ENCODE results near the gene SNTB2. TPM values are rescaled to one million over a fixed set of nuclear protein-coding genes. Genes with fewer than 3 reads are reported as not detected.

Gene SNTB2
- total RNA-seq, 1 experiment from 2014 or later, result 20.2 TPM

- Histone ChIP-seq H3K23ac (ENCODE audit: insufficient read length, low read depth, low read length) (no peak overlapping the region), H2AK5ac (ENCODE audit: insufficient read length, low read length) (no peak overlapping the region), H3K4me2 (ENCODE audit: insufficient read depth, insufficient read length, low read length) (no peak overlapping the region), H3K4me1 (ENCODE audit: insufficient read depth, low read length) (no peaks in the 10 kb centered on the region), H2BK15ac (ENCODE audit: low read depth, low read length) (no peak overlapping the region), H4K91ac (ENCODE audit: insufficient read length, low read depth, low read length) (no peak overlapping the region), H3K4ac (ENCODE audit: low read depth, low read length) (no peak overlapping the region), H2BK12ac (ENCODE audit: insufficient read length, low read depth, low read length) (no peak overlapping the region), H4K8ac (replicated peaks; ENCODE audit: insufficient read length, low read depth, low read length) (no peak overlapping the region), H3K79me1 (ENCODE audit: insufficient read depth, low read depth, low read length, poor library complexity, severe bottlenecking) (no peaks in the 10 kb centered on the region), H3K56ac (ENCODE audit: insufficient read length, low read depth, low read length) (no peak overlapping the region), H2AFZ (ENCODE audit: low read length) (no peak overlapping the region), H3K9me3 (ENCODE audit: control insufficient read depth, low read depth, low read length) (no peaks in the 10 kb centered on the region), H3T11ph (ENCODE audit: low read length) (no peak overlapping the region), H2BK5ac (ENCODE audit: insufficient read length, low read length) (no peak overlapping the region), H4K5ac (ENCODE audit: insufficient read length, low read depth, low read length) (no peak overlapping the region), H3K27me3 (ENCODE audit: insufficient read depth, low read length) (no peaks in the 10 kb centered on the region), H3K23me2 (ENCODE audit: insufficient read length, low read depth, low read length, poor library complexity, severe bottlenecking) (no peaks in the 10 kb centered on the region), H3K79me2 (ENCODE audit: insufficient read depth, low read length) (no peaks in the 10 kb centered on the region), H2BK120ac (ENCODE audit: low read depth, low read length, poor library complexity, severe bottlenecking) (no peak overlapping the region), H3K14ac (ENCODE audit: insufficient read depth, low read length) (no peak overlapping the region), H4K20me1 (ENCODE audit: control insufficient read depth, insufficient read depth, insufficient read length) (no peaks in the 10 kb centered on the region), H3K27ac (ENCODE audit: insufficient read length, low read depth, low read length) (no peak overlapping the region), H2BK20ac (ENCODE audit: low read depth, low read length, poor library complexity, severe bottlenecking) (no peak overlapping the region), H3K18ac (ENCODE audit: insufficient read length, low read depth, low read length) (no peak overlapping the region), H3K9ac (ENCODE audit: extremely low read depth, insufficient read length, low read length) (no peak overlapping the region)
- no peaks in the 10 kb centered on the region for H3K27me3 Mint-ChIP-seq (ENCODE audit: low read depth)
- no peaks in the 10 kb centered on the region; a peak in 1 of 7 replicates for H3K36me3 Mint-ChIP-seq (ENCODE audit: insufficient read depth in 1 of 3, low read depth in 3 of 3)
- H3K4me1 Mint-ChIP-seq, result no peaks in the 10 kb centered on the region
- no peak overlapping the region for H3K27ac Mint-ChIP-seq
- TF ChIP-seq CTCF (conservative IDR thresholded peaks at IDR 0.05), result no peak
- no peak for DNase-seq
- no peaks in the 10 kb centered on the region for H3K9me3 Mint-ChIP-seq
- H3K4me3 Mint-ChIP-seq, result no peak overlapping the region
Measured at GRCh38 chr16:69233124-69233523, 46.2 kb downstream of the SNTB2 start.
